ENCODE results near the gene EDN2. TPM values are rescaled to one million over a fixed set of nuclear protein-coding genes. Genes with fewer than 3 reads are reported as not detected.

The EDN2 gene
- total and polyA plus RNA-seq, 4 donors: 0.10 to 0.13 TPM; not detected in 2

DNA sequence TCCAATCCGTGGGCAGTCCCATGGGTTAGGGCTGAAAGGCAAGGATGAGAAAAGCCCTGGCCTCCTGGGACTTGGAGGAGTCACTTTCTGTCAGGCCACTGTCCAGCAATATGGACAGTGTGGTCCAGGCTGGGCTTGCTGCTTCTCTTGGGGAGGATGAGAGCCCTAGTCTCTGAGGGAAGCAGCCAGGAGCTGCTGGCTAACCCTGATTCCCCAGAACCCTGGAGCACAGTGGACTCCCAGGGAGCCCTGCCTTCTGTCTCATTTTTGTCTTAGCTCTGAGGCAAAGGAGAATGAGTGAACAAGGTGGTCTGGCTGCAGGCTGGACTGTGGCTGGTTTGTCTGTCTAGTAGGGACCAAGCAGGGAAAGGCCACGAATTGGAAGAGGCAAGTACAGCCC lies 23.8 kb upstream of the EDN2 start:
- no peak overlapping the region for H3K4me3 ChIP-seq (ENCODE audit: low read depth in 1 of 3, low read length in 3 of 3)
- WGBS: 81% methylated on average over 2 of the region's 2 CpGs
- TF ChIP-seq, protein P1, sequence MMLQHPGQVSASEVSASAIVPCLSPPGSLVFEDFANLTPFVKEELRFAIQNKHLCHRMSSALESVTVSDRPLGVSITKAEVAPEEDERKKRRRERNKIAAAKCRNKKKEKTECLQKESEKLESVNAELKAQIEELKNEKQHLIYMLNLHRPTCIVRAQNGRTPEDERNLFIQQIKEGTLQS (IDR thresholded peaks at IDR 0.05): no peak
- TF ChIP-seq EGR1 (IDR thresholded peaks at IDR 0.05; ENCODE audit: low read depth in 2 of 2) (no peak), SP1 (IDR thresholded peaks at IDR 0.05) (no peak), HNF4A (conservative IDR thresholded peaks at IDR 0.05) (no peak), HNF4G (IDR thresholded peaks at IDR 0.05) (no peak), RXRA (IDR thresholded peaks at IDR 0.05) (no peak), YY1 (IDR thresholded peaks at IDR 0.05) (no peak), TAF1 (conservative IDR thresholded peaks at IDR 0.05) (no peak)
- TF ChIP-seq, protein P2, sequence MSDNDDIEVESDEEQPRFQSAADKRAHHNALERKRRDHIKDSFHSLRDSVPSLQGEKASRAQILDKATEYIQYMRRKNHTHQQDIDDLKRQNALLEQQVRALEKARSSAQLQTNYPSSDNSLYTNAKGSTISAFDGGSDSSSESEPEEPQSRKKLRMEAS (IDR thresholded peaks at IDR 0.05): no peak
- TF ChIP-seq, protein P3, sequence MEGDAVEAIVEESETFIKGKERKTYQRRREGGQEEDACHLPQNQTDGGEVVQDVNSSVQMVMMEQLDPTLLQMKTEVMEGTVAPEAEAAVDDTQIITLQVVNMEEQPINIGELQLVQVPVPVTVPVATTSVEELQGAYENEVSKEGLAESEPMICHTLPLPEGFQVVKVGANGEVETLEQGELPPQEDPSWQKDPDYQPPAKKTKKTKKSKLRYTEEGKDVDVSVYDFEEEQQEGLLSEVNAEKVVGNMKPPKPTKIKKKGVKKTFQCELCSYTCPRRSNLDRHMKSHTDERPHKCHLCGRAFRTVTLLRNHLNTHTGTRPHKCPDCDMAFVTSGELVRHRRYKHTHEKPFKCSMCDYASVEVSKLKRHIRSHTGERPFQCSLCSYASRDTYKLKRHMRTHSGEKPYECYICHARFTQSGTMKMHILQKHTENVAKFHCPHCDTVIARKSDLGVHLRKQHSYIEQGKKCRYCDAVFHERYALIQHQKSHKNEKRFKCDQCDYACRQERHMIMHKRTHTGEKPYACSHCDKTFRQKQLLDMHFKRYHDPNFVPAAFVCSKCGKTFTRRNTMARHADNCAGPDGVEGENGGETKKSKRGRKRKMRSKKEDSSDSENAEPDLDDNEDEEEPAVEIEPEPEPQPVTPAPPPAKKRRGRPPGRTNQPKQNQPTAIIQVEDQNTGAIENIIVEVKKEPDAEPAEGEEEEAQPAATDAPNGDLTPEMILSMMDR (IDR thresholded peaks at IDR 0.05; ENCODE audit: low read depth, low read length, missing input control): no peak
- DNase-seq (ENCODE audit: low spot score): no peak
- H3K27ac ChIP-seq (ENCODE audit: low read depth in 1 of 2, low read length in 2 of 2): no peak overlapping the region
- H3K9ac ChIP-seq (ENCODE audit: low read depth in 1 of 2, low read length in 2 of 2): no peak overlapping the region
- no peaks in the 10 kb centered on the region for H3K27me3 ChIP-seq (ENCODE audit: control insufficient read depth in 4 of 4, insufficient read depth in 4 of 4, low read length in 3 of 4)
- H3K36me3 ChIP-seq (ENCODE audit: control insufficient read depth in 4 of 4, insufficient read depth in 3 of 4, low read depth in 1 of 4, low read length in 3 of 4): no peaks in the 10 kb centered on the region
- no peaks in the 10 kb centered on the region for H3K4me1 ChIP-seq (ENCODE audit: control insufficient read depth in 4 of 4, insufficient read depth in 4 of 4, low read length in 3 of 4)
- H3K9me3 ChIP-seq (ENCODE audit: control insufficient read depth in 4 of 4, low read length in 3 of 4): no peaks in the 10 kb centered on the region

DNA sequence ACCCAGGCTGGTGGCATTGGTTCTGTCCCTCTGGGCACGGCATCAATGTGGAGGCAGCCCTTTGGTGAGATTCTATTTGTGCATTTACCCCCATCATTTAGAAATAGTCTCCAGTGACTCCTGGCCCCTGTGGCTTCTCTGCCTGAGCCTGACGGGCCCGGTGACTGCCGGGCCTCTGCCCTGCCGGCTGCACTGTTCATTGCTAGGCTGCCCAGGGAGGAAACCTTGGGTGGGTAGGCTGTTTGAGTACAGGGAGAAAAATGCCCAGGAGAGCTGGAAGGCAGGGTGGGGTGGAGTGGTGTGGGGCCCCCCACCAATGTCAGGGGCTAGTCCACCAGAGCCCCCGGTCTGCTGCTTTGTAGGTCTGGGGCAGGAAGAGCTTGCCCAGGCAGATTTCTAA lies 23.4 kb upstream of the EDN2 start:
- DNase-seq (ENCODE audit: low spot score): no peak
- Histone ChIP-seq H3K27ac (ENCODE audit: low read depth in 1 of 2, low read length in 2 of 2) (no peak overlapping the region), H3K9me3 (ENCODE audit: control insufficient read depth in 4 of 4, low read length in 3 of 4) (no peaks in the 10 kb centered on the region), H3K4me1 (ENCODE audit: control insufficient read depth in 4 of 4, insufficient read depth in 4 of 4, low read length in 3 of 4) (no peaks in the 10 kb centered on the region), H3K4me3 (ENCODE audit: low read depth in 1 of 3, low read length in 3 of 3) (no peak overlapping the region), H3K36me3 (ENCODE audit: control insufficient read depth in 4 of 4, insufficient read depth in 3 of 4, low read depth in 1 of 4, low read length in 3 of 4) (no peaks in the 10 kb centered on the region), H3K27me3 (ENCODE audit: control insufficient read depth in 4 of 4, insufficient read depth in 4 of 4, low read length in 3 of 4) (no peaks in the 10 kb centered on the region), H3K9ac (ENCODE audit: low read depth in 1 of 2, low read length in 2 of 2) (no peak overlapping the region)
- WGBS: 94% methylated on average over 6 of the region's 6 CpGs
- TF ChIP-seq RXRA (IDR thresholded peaks at IDR 0.05): no peak
- no peak for TF ChIP-seq RAD21 (IDR thresholded peaks at IDR 0.05)
- no peak for TF ChIP-seq SP1 (IDR thresholded peaks at IDR 0.05)
- TF ChIP-seq, protein P3 (IDR thresholded peaks at IDR 0.05; ENCODE audit: low read depth, low read length, missing input control): no peak
- TF ChIP-seq YY1 (IDR thresholded peaks at IDR 0.05): no peak
- no peak for TF ChIP-seq EGR1 (IDR thresholded peaks at IDR 0.05; ENCODE audit: low read depth in 2 of 2)
- TF ChIP-seq JUND (IDR thresholded peaks at IDR 0.05): no peak
- TF ChIP-seq HNF4G (IDR thresholded peaks at IDR 0.05): no peak
- TF ChIP-seq, protein P4, sequence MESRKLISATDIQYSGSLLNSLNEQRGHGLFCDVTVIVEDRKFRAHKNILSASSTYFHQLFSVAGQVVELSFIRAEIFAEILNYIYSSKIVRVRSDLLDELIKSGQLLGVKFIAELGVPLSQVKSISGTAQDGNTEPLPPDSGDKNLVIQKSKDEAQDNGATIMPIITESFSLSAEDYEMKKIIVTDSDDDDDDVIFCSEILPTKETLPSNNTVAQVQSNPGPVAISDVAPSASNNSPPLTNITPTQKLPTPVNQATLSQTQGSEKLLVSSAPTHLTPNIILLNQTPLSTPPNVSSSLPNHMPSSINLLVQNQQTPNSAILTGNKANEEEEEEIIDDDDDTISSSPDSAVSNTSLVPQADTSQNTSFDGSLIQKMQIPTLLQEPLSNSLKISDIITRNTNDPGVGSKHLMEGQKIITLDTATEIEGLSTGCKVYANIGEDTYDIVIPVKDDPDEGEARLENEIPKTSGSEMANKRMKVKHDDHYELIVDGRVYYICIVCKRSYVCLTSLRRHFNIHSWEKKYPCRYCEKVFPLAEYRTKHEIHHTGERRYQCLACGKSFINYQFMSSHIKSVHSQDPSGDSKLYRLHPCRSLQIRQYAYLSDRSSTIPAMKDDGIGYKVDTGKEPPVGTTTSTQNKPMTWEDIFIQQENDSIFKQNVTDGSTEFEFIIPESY (IDR thresholded peaks at IDR 0.05): no peak
- TF ChIP-seq, protein P2 (IDR thresholded peaks at IDR 0.05): no peak
- no peak for TF ChIP-seq TAF1 (conservative IDR thresholded peaks at IDR 0.05)

Data from liver (tissue), 9 donors.